H9 (cell line): ENCODE results near the gene LMF1. TPM values are rescaled to one million over a fixed set of nuclear protein-coding genes. Genes with fewer than 3 reads are reported as not detected.

Source experiments
- DNase-seq: peaks from one replicate; pipeline ENCODE4 v3.0.0-alpha.2; 2017
- H2AFZ ChIP-seq: one replicate; pipeline ENCODE4 v1.6.1; 2013; ENCODE audit warnings: mild to moderate bottlenecking, low read length, control low read depth, moderate library complexity
- H2AK5ac ChIP-seq: 2 replicates; pipeline ENCODE4 v1.6.1; 2013; ENCODE audit warnings: low read length, control low read depth, mixed read lengths; ENCODE audit not compliant: insufficient read length
- H2BK120ac ChIP-seq: one replicate; pipeline ENCODE4 v1.6.1; 2013; ENCODE audit warnings: low read depth, mild to moderate bottlenecking, low read length, control low read depth, inconsistent platforms; ENCODE audit not compliant: poor library complexity, severe bottlenecking
- H2BK12ac ChIP-seq: 2 replicates; pipeline ENCODE4 v1.6.1; 2013; ENCODE audit warnings: low read length, control low read depth, mixed read lengths, low read depth; ENCODE audit not compliant: insufficient read length
- H2BK15ac ChIP-seq: 2 replicates; pipeline ENCODE4 v1.6.1; 2013; ENCODE audit warnings: low read depth, low read length, control low read depth
- H2BK20ac ChIP-seq: one replicate; pipeline ENCODE4 v1.6.1; 2013; ENCODE audit warnings: low read depth, mild to moderate bottlenecking, low read length, control low read depth, inconsistent platforms; ENCODE audit not compliant: poor library complexity, severe bottlenecking
- H2BK5ac ChIP-seq: 2 replicates; pipeline ENCODE4 v1.6.1; 2013; ENCODE audit warnings: low read length, control low read depth, mixed read lengths; ENCODE audit not compliant: insufficient read length
- H3K14ac ChIP-seq: 2 replicates; pipeline ENCODE4 v1.6.1; 2013; ENCODE audit warnings: low read length, control low read depth; ENCODE audit not compliant: insufficient read depth
- H3K18ac ChIP-seq: 2 replicates; pipeline ENCODE4 v1.6.1; 2013; ENCODE audit warnings: low read depth, mild to moderate bottlenecking, mixed read lengths, low read length, control low read depth; ENCODE audit not compliant: insufficient read length
- H3K23ac ChIP-seq: 2 replicates; pipeline ENCODE4 v1.6.1; 2013; ENCODE audit warnings: low read length, control low read depth, mixed read lengths, low read depth; ENCODE audit not compliant: insufficient read length
- H3K23me2 ChIP-seq: 2 replicates; pipeline ENCODE4 v1.6.1; 2013; ENCODE audit warnings: low read depth, mild to moderate bottlenecking, mixed read lengths, low read length, control low read depth; ENCODE audit not compliant: insufficient read length, poor library complexity, severe bottlenecking
- H3K27ac ChIP-seq: 2 replicates; pipeline ENCODE4 v1.5.1; 2013; ENCODE audit warnings: low read length, control low read depth, mixed read lengths, low read depth; ENCODE audit not compliant: insufficient read length
- H3K27me3 ChIP-seq: 2 replicates; pipeline ENCODE4 v1.6.1; 2013; ENCODE audit warnings: low read length, control low read depth, inconsistent platforms; ENCODE audit not compliant: insufficient read depth
- H3K4ac ChIP-seq: 2 replicates; pipeline ENCODE4 v1.6.1; 2013; ENCODE audit warnings: low read depth, mild to moderate bottlenecking, control low read depth, inconsistent platforms, low read length, moderate library complexity
- H3K4me1 ChIP-seq: 2 replicates; pipeline ENCODE4 v1.6.1; 2013; ENCODE audit warnings: low read length, control low read depth, inconsistent platforms; ENCODE audit not compliant: insufficient read depth
- H3K4me2 ChIP-seq: 2 replicates; pipeline ENCODE4 v1.6.1; 2013; ENCODE audit warnings: low read length, control low read depth, mixed read lengths; ENCODE audit not compliant: insufficient read length, insufficient read depth
- H3K56ac ChIP-seq: 2 replicates; pipeline ENCODE4 v1.6.1; 2013; ENCODE audit warnings: low read depth, mild to moderate bottlenecking, mixed read lengths, low read length, control low read depth; ENCODE audit not compliant: insufficient read length
- H3K79me1 ChIP-seq: 2 replicates; pipeline ENCODE4 v1.6.1; 2013; ENCODE audit warnings: low read depth, mild to moderate bottlenecking, moderate library complexity, low read length, control low read depth, inconsistent platforms; ENCODE audit not compliant: insufficient read depth, poor library complexity, severe bottlenecking
- H3K79me2 ChIP-seq: 2 replicates; pipeline ENCODE4 v1.6.1; 2013; ENCODE audit warnings: low read length, control low read depth, inconsistent platforms; ENCODE audit not compliant: insufficient read depth
- H3K9ac ChIP-seq: 2 replicates; pipeline ENCODE4 v1.6.1; 2013; ENCODE audit warnings: low read length, control low read depth, mixed read lengths; ENCODE audit not compliant: insufficient read length; ENCODE audit errors: extremely low read depth
- H3K9me3 ChIP-seq: one replicate; pipeline ENCODE4 v1.6.1; 2013; ENCODE audit warnings: low read depth, low read length, inconsistent platforms; ENCODE audit not compliant: control insufficient read depth
- H3T11ph ChIP-seq: one replicate; pipeline ENCODE4 v1.6.1; 2013; ENCODE audit warnings: mild to moderate bottlenecking, low read length, control low read depth, inconsistent platforms
- H4K20me1 ChIP-seq: one replicate; pipeline ENCODE4 v1.6.1; 2013; ENCODE audit not compliant: control insufficient read depth, insufficient read length, insufficient read depth
- H4K5ac ChIP-seq: 2 replicates; pipeline ENCODE4 v1.6.1; 2013; ENCODE audit warnings: low read depth, mild to moderate bottlenecking, mixed read lengths, low read length, control low read depth; ENCODE audit not compliant: insufficient read length
- H4K8ac ChIP-seq: replicated peaks from 2 replicates; pipeline ENCODE4 v1.6.1; 2013; ENCODE audit warnings: low read length, control low read depth, mixed read lengths, low read depth; ENCODE audit not compliant: insufficient read length
- H4K91ac ChIP-seq: 2 replicates; pipeline ENCODE4 v1.6.1; 2013; ENCODE audit warnings: low read depth, mild to moderate bottlenecking, moderate library complexity, mixed read lengths, low read length, control low read depth; ENCODE audit not compliant: insufficient read length
- H3K27ac Mint-ChIP-seq, 3 experiments: 2 replicates in 2 of 3; 3 replicates in 1 of 3; pipeline ENCODE4 v1.8.0; 2020 to 2021; ENCODE audit warnings: mixed read lengths in 3 of 3, mild to moderate bottlenecking in 1 of 3, moderate library complexity in 1 of 3
- H3K27me3 Mint-ChIP-seq: 2 replicates; pipeline ENCODE4 v1.8.0; 2021; ENCODE audit warnings: low read depth, mild to moderate bottlenecking, moderate library complexity, mixed read lengths
- H3K36me3 Mint-ChIP-seq, 3 experiments: 2 replicates in 2 of 3; 3 replicates in 1 of 3; pipeline ENCODE4 v1.8.0; 2020 to 2021; ENCODE audit warnings: low read depth in 3 of 3, mixed read lengths in 3 of 3; ENCODE audit not compliant: insufficient read depth in 1 of 3
- H3K4me1 Mint-ChIP-seq, 2 experiments: 2 replicates each; pipeline ENCODE4 v1.8.0; 2020; ENCODE audit warnings: mixed read lengths in 2 of 2
- H3K4me3 Mint-ChIP-seq, 2 experiments: 2 replicates in 1 of 2; 3 replicates in 1 of 2; pipeline ENCODE4 v1.8.0; 2020 to 2021; ENCODE audit warnings: mild to moderate bottlenecking in 2 of 2, mixed read lengths in 2 of 2, moderate library complexity in 1 of 2
- H3K9me3 Mint-ChIP-seq, 2 experiments: 2 replicates in 1 of 2; 3 replicates in 1 of 2; pipeline ENCODE4 v1.8.0; 2020; ENCODE audit warnings: mild to moderate bottlenecking in 2 of 2, mixed read lengths in 2 of 2, moderate library complexity in 1 of 2
- CTCF ChIP-seq: fragments of 200-600 bp; sonication (generic); conservative IDR thresholded peaks from 3 replicates; pipeline ENCODE4 v1.8.0; 2021; ENCODE audit warnings: antibody characterized with exemption, mild to moderate bottlenecking
- WGBS: extraction: QIAGEN DNeasy Blood & Tissue Kit; methylation state at CpG from one replicate; pipeline ENCODE4 v1.1.7; 2013; ENCODE audit warnings: missing lambda C conversion rate, low lambda C conversion rate, mixed read lengths; ENCODE audit not compliant: insufficient read length; ENCODE audit errors: extremely low coverage; 5-methylcytosine and 5-hydroxymethylcytosine counted together
- total RNA-seq: library from RNA; stranded (reverse); gene quantifications from 2 replicates; pipeline ENCODE4 v1.2.1, GENCODE V29; 2021

Gene LMF1
- total RNA-seq, 1 experiment from 2014 or later, result 7.1 TPM

- H2BK120ac ChIP-seq, result no peak overlapping the region
- no peaks in the 10 kb centered on the region for H3K9me3 ChIP-seq
- no peak overlapping the region for H3K4me2 ChIP-seq
- no peaks in the 10 kb centered on the region for H3K36me3 Mint-ChIP-seq
- H2BK20ac ChIP-seq, result no peak overlapping the region
- H3K4me1 ChIP-seq, result no peaks in the 10 kb centered on the region
- no peak for TF ChIP-seq CTCF
- H3K79me1 ChIP-seq, result no peaks in the 10 kb centered on the region
- no peak overlapping the region for H3K9ac ChIP-seq
- no peak overlapping the region for H2BK5ac ChIP-seq
- no CpG with 5 or more reads among the region's 25 CpGs for WGBS
- H3K27me3 Mint-ChIP-seq, result peaks cover 6% of the 10 kb centered on the region; the same call in 1 of the 2 replicates
- no peaks in the 10 kb centered on the region for H3K23me2 ChIP-seq
- no peaks in the 10 kb centered on the region for H3K27me3 ChIP-seq
- no peak overlapping the region for H2BK15ac ChIP-seq
- H4K91ac ChIP-seq, result no peak overlapping the region
- no peaks in the 10 kb centered on the region for H3K9me3 Mint-ChIP-seq
- no peak overlapping the region for H4K5ac ChIP-seq
- no peak overlapping the region for H3K14ac ChIP-seq
- no peak overlapping the region for H3K4ac ChIP-seq
- no peaks in the 10 kb centered on the region for H3K79me2 ChIP-seq
- no peak overlapping the region for H4K8ac ChIP-seq
- no peak overlapping the region for H2AFZ ChIP-seq
- no peak for DNase-seq
- H3K23ac ChIP-seq, result no peak overlapping the region
- no peak overlapping the region for H3K56ac ChIP-seq
- H3K27ac Mint-ChIP-seq, result no peak overlapping the region
- no peak overlapping the region for H2BK12ac ChIP-seq
- H3K27ac ChIP-seq, result no peak overlapping the region
- H4K20me1 ChIP-seq, result no peaks in the 10 kb centered on the region
- no peak overlapping the region for H3K4me3 Mint-ChIP-seq
- no peak overlapping the region for H2AK5ac ChIP-seq
- no peak overlapping the region for H3K18ac ChIP-seq
- no peak overlapping the region for H3T11ph ChIP-seq
- H3K4me1 Mint-ChIP-seq, result peaks cover 0 to 5% of the 10 kb centered on the region in 2 experiments; a peak in 3 of 4 replicates
Measured at GRCh38 chr16:876523-877241, 94.1 kb downstream of the LMF1 start.
